Aorta (tissue), 5 donors: ENCODE results near the gene PPP1R3A. TPM values are rescaled to one million over a fixed set of nuclear protein-coding genes. Genes with fewer than 3 reads are reported as not detected.
"Not testable (repeated sequence)": the region's sequence is repeated elsewhere in the genome, so short reads cannot be mapped to it uniquely, and the experiment has no call there.

Experiments
- ATAC-seq: fragments of 200-7000 bp; cut with Tn5 transposase; one replicate; pipeline ENCODE4 v1.9.1; 2022; ENCODE audit warnings: moderate library complexity; ENCODE audit not compliant: low FRiP score
- DNase-seq, 2 donors: peaks; one replicate each; pipeline ENCODE4 v3.0.0-alpha.2; 2020
- H3K27ac ChIP-seq, 2 donors: one replicate each; pipeline ENCODE4 v1.5.1; 2013; ENCODE audit warnings: low read length in 2 of 2, mild to moderate bottlenecking in 2 of 2, moderate library complexity in 2 of 2, control low read depth in 1 of 2, inconsistent platforms in 1 of 2, low read depth in 1 of 2
- H3K27me3 ChIP-seq, 2 donors: one replicate each; pipeline ENCODE4 v1.6.1; 2013; ENCODE audit warnings: control low read depth in 1 of 2, low read length in 1 of 2, mild to moderate bottlenecking in 1 of 2, moderate library complexity in 1 of 2; ENCODE audit not compliant: insufficient read depth in 2 of 2, control insufficient read depth in 1 of 2
- H3K36me3 ChIP-seq, 2 donors: one replicate each; pipeline ENCODE4 v1.6.1; 2013; ENCODE audit warnings: control low read depth in 1 of 2, low read length in 1 of 2, mild to moderate bottlenecking in 1 of 2; ENCODE audit not compliant: insufficient read depth in 2 of 2, control insufficient read depth in 1 of 2
- H3K4me1 ChIP-seq, 2 donors: one replicate each; pipeline ENCODE4 v1.6.1; 2013; ENCODE audit warnings: low read length in 2 of 2, control low read depth in 1 of 2, mild to moderate bottlenecking in 1 of 2, moderate library complexity in 1 of 2; ENCODE audit not compliant: insufficient read depth in 2 of 2, control insufficient read depth in 1 of 2
- H3K4me3 ChIP-seq, 2 donors: one replicate each; pipeline ENCODE4 v1.5.1; 2013; ENCODE audit warnings: low read length in 2 of 2, control low read depth in 1 of 2, mild to moderate bottlenecking in 1 of 2
- H3K9me3 ChIP-seq: one replicate; pipeline ENCODE4 v1.6.1; 2013; ENCODE audit warnings: mild to moderate bottlenecking, low read length; ENCODE audit not compliant: control insufficient read depth
- WGBS, 2 donors: extraction: QIAGEN DNeasy Blood & Tissue Kit; methylation state at CpG; one replicate each; pipeline ENCODE4 v1.1.7; 2013; 5-methylcytosine and 5-hydroxymethylcytosine counted together
- intact Hi-C, 2 donors: fragments of 100-400 bp; cut with DNase I; formaldehyde crosslinking; loops; one replicate each; pipeline versions ENCODE4 v1.14.2 to v1.15.0; 2022
- long read RNA-seq, 2 donors: library from polyadenylated mRNA; unstranded; transcript quantifications; one replicate each; pipeline ENCODE4 v2.0.0, GENCODE V29; 2020 to 2021
- polyA plus RNA-seq, 2 donors: library from polyadenylated mRNA; stranded (reverse); fragments of 200-250 nt; gene quantifications; one replicate each; pipeline ENCODE4 v1.2.3, GENCODE V29; 2013
- total RNA-seq, 2 donors: library from RNA; stranded (reverse); fragmentation: NEBNext Ultra II Directional; extraction: Animal tissue kit (Norgen Biotek cat#: 25700); gene quantifications; one replicate each; pipeline ENCODE4 v1.2.1, GENCODE V29; 2021
- donor health status: healthy with polysubstance abuse.
- donor health status: Bipolar disorder and iron deficiency.
- donor health status: DM: no; HTN: no; CAD: no.
- donor health status: DM: no; HTN: no; CAD: no.
- donor health status: DM: yes; HTN: yes; CAD: no.

The PPP1R3A gene
- 1 to 10 TPM in 1 of 2 donors, not detected in 1; 2.5 TPM for total RNA-seq
- polyA plus RNA-seq = not detected
- long read RNA-seq, donor 1, full-length matches to known transcripts = 1 of 1 reads
- long read RNA-seq, donor 1, partial matches to known transcripts = 0 of 1 reads
- long read RNA-seq, donor 1, other reads (novel, unspliced or antisense) = 0 of 1 reads
- long read RNA-seq, donor 2 = 0 reads

- Histone ChIP-seq H3K4me1 (no peaks in the 10 kb centered on the region), H3K9me3 (no peaks in the 10 kb centered on the region), H3K4me3 (no peak within 1 kb of the TSS), H3K27me3 (no peaks in the 10 kb centered on the region), H3K36me3 (no peaks in the 10 kb centered on the region), H3K27ac (no peak within 1 kb of the TSS)
- intact Hi-C loops = no loop called here
- WGBS, 2 donors = 18 to 29% methylated on average over 2 of the region's 2 CpGs
- DNase-seq = no peak
- ATAC-seq = no peak
These were observed at the start of gene PPP1R3A for GRCh38 chr7:113918946-113919345. PPP1R3A (minus strand) TSS chr7:113919009; CDS start chr7:113918996, 13 bp downstream.

DNA sequence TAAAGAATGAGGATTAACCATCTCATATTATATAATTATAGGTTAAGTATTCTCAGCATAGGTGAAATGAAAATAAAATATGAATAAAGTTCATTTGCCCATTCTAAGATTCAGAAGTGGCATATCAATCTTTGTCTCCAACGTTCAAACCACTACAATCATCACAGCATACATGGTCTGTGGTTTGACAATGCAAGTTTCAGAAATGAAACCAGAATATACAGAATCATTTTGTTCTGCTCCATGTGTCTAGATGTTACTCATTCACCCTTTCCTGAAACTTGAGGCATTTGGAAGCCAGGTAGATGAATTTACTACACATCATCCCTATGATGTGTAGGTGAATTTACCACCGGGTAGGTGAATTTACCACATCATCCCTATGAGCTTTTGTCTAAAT is 44.5 kb upstream of the PPP1R3A start:
- H3K4me1 ChIP-seq = no peaks in the 10 kb centered on the region
- WGBS, 2 donors = 82 to 84% methylated on average over 2 of the region's 2 CpGs

DNA sequence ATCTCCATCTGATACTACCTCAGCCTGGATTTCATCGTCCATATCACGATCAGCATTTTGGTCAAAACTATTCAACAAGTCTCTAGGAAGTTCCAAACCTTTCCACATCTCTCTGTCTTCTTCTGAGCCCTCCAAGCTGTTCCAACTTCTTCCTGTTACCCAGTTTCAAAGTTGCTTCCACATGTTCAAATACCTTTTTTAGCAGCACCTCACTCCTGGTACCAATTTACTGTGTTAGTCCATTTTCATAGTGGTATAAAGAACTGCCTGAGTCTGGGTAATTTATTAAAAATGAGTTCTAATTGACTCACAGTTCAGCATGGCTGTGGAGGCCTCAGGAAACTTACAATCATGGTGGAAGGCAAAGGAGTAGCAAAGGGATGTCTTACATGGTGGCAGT is 41.1 kb upstream of the PPP1R3A start:
- Histone ChIP-seq H3K4me3 (no peak overlapping the region), H3K27me3 (no peaks in the 10 kb centered on the region), H3K4me1 (no peaks in the 10 kb centered on the region), H3K9me3 (no peaks in the 10 kb centered on the region), H3K27ac (no peak overlapping the region), H3K36me3 (no peaks in the 10 kb centered on the region)
- no peak for DNase-seq
- ATAC-seq = no peak
- intact Hi-C loops = no loop called here
- WGBS, 2 donors = 96 to 98% methylated on average over 2 of the region's 2 CpGs

More for the DNA sequence above, 44.5 kb upstream of the PPP1R3A start:
- intact Hi-C loops = no loop called here
- H3K4me3 ChIP-seq = no peak overlapping the region
- no peaks in the 10 kb centered on the region for H3K27me3 ChIP-seq
- no peak overlapping the region for H3K27ac ChIP-seq
- DNase-seq (no peak), ATAC-seq (no peak)
- H3K36me3 ChIP-seq = no peaks in the 10 kb centered on the region
- H3K9me3 ChIP-seq = no peaks in the 10 kb centered on the region

- Histone ChIP-seq H3K27ac (no peak overlapping the region), H3K4me3 (no peak overlapping the region), H3K4me1 (no peaks in the 10 kb centered on the region), H3K9me3 (no peaks in the 10 kb centered on the region), H3K27me3 (no peaks in the 10 kb centered on the region), H3K36me3 (no peaks in the 10 kb centered on the region)
- 95 to 98% methylated on average over 2 of the region's 2 CpGs for WGBS, 2 donors
- DNase-seq (no peak), ATAC-seq (no peak)
- intact Hi-C loops = no loop called here
These were observed 36.3 kb upstream of the PPP1R3A start for GRCh38 chr7:113955157-113955556.

- Histone ChIP-seq H3K9me3 (no peaks in the 10 kb centered on the region), H3K4me1 (no peaks in the 10 kb centered on the region), H3K36me3 (no peaks in the 10 kb centered on the region), H3K27ac (no peak overlapping the region), H3K27me3 (no peaks in the 10 kb centered on the region), H3K4me3 (no peak overlapping the region)
- intact Hi-C loops = no loop called here
- ATAC-seq = no peak
- WGBS, 2 donors = 88 to 91% methylated on average over 2 of the region's 2 CpGs
- DNase-seq = no peak
These were observed 34.7 kb upstream of the PPP1R3A start for GRCh38 chr7:113953553-113953952.

DNA sequence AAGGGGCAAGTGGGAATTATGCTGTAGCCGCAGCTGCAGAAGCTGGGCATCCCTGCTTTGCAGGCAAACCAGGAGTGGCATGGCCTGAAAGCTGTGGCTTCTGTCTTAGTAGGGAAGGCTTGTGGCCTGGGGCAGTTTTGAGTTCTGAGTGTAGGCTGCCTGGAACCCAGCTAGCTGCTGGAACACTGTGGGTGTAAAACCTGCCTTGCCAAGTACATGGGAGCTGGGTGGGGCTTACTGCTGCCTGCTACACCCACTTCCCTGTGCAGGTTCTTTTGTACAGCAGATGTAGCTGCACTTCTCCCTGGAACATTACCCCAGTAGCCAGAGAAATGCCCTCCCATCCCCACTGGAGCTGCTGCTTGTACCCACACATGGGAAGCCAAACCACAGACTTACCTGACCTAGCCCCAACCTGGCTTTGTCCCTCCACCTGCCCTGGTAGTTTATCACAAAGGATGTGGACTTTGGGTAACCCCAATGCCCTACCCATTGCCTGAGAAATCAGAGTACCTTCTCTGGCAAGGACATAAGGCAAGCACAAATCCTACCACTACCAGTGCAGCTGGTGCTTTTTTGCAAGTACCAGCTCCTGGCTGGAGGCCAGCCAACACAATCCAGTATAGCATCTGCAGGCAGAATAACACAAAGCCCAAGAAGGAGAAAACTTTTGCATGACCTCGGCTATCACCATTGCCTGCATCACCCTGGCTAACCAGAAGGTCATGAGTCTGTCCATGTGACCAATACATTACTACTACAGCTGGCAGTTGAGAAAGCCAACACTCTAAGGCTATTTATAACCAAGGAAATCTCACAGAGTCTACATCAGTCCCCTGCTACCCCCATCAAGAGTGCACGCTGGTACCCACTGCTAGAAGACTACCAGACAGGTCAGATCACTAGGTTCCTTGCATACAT is 26.5 kb upstream of the PPP1R3A start:
- WGBS, 2 donors = 44 to 49% methylated on average over 3 of the region's 3 CpGs
- no peak for ATAC-seq

DNA sequence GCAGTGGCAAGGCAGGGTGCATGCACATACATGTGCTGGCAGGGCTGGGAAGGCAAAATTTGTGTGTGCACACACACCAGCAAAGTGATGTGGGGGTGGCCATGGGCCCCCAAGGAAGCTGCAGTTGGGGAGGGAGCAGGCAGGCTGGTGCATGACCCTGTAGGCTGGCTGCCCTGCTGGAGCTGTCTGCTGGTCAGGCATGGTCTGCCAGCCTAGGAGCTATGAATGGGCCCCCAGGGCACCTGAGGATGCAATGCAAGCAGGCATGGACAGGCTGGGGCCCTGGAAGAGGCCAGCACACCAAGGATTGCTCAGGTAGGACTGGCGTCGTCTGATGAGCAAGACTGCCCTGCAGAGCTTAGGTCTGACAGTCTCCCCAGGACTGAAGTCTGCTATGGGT is 18.2 kb upstream of the PPP1R3A start:
- Histone ChIP-seq H3K4me1 (no peaks in the 10 kb centered on the region), H3K4me3 (no peak overlapping the region), H3K27ac (no peak overlapping the region), H3K9me3 (no peaks in the 10 kb centered on the region), H3K27me3 (no peaks in the 10 kb centered on the region), H3K36me3 (no peaks in the 10 kb centered on the region)
- peak; percentile 48 for ATAC-seq
- 94 to 95% methylated on average over 2 of the region's 2 CpGs for WGBS, 2 donors
- no peak for DNase-seq
- intact Hi-C loops = no loop called here

More for the DNA sequence above, 26.5 kb upstream of the PPP1R3A start:
- no peak for DNase-seq
- intact Hi-C loops = no loop called here
- Histone ChIP-seq H3K36me3 (no peaks in the 10 kb centered on the region), H3K4me3 (no peak overlapping the region), H3K27me3 (no peaks in the 10 kb centered on the region), H3K4me1 (no peaks in the 10 kb centered on the region), H3K9me3 (no peaks in the 10 kb centered on the region), H3K27ac (no peak overlapping the region)

- Histone ChIP-seq H3K9me3 (no peaks in the 10 kb centered on the region), H3K36me3 (no peaks in the 10 kb centered on the region), H3K4me3 (no peak overlapping the region), H3K27ac (no peak overlapping the region), H3K4me1 (no peaks in the 10 kb centered on the region), H3K27me3 (no peaks in the 10 kb centered on the region)
- DNase-seq = peak in 1 of 2 donors; percentile 30
- intact Hi-C loops = no loop called here
- ATAC-seq = no peak
- WGBS, 2 donors = 73 to 81% methylated on average over 3 of the region's 3 CpGs
These were observed 17.7 kb upstream of the PPP1R3A start for GRCh38 chr7:113936535-113936934.

DNA sequence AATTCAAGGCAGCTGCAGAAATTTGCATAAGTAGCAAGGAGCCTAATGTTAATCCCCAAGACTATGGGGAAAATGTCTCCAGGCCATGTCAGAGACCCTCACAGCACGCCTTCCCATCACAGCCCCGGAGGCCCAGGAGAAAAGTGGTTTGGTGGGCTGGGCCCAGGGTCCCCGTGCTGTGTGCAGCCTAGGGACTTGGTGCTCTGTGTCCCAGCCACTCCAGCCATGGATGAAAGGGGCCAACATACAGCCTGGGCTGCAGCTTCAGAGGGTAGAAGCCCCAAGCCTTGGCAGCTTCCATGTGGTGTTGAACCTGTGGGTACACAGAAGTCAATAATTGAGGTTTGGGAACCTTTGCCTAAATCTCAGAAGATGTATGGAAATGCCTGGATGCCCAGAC is 10.6 kb upstream of the PPP1R3A start:
- DNase-seq = peak in 1 of 2 donors; percentile 18
- H3K4me1 ChIP-seq, H3K9me3 ChIP-seq, H3K27me3 ChIP-seq, H3K27ac ChIP-seq, ATAC-seq, H3K4me3 ChIP-seq, intact Hi-C loops, H3K36me3 ChIP-seq: not testable (repeated sequence)
- 87 to 91% methylated on average over 3 of the region's 3 CpGs for WGBS, 2 donors
